RWPE1 (cell line): Measurements from ENCODE around the gene ATF3.

Source experiments
- CTCF ChIA-PET: fragments of 350-600 bp; sonication (Branson Sonifier 250); formaldehyde crosslinking; extraction: SDS; loops from one replicate; lab custom pipeline; 2021; lab: Yijun Ruan, JAX
- POLR2A ChIA-PET: fragments of 400-600 bp; formaldehyde crosslinking; extraction: SDS; loops from one replicate; lab custom pipeline; 2020; ENCODE audit warnings: antibody characterized with exemption; ENCODE audit not compliant: low non-redundant PET; lab: Yijun Ruan, JAX
- DNase-seq: peaks from one replicate; pipeline ENCODE4 v3.0.0; 2012; ENCODE audit warnings: low spot score
- H3K27ac ChIP-seq: fragments of 450-650 bp; 2 replicates; pipeline ENCODE4 v1.5.1; 2017
- TF ChIP-seq, protein P1 (sequence below): fragments of 450-650 bp; conservative IDR thresholded peaks from 2 replicates; pipeline ENCODE4 v1.5.1; 2017; ENCODE audit warnings: low read depth, mild to moderate bottlenecking

The ATF3 gene

DNA sequence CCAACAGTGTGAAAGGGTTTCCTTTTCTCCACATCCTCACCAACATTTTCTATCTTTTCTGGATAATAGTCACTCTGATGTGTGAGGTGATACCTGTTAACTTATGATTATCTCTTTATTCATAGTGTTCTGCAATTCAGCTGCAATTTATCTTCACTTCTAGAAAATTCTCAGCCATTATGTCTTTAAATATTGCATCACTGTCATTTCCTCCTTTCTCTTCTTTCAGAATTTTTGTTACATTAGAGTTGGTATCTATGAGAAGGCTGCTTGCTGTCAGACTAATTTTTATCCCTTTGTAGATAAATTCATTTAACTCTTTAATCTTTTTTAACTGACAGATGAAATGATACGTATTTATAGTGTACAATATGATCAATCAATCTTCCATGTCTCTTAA, 30.5 kb upstream of the ATF3 start:
- ChIA-PET CTCF (interaction anchor here (0.5 to 0.6 kb wide), 2 partner anchors 148 to 515 kb away, joined by 3 to 6 read pairs; no protein-coding TSS in a partner anchor), POLR2A (no interaction called here)
- DNase-seq: no peak
- TF ChIP-seq, protein P1, sequence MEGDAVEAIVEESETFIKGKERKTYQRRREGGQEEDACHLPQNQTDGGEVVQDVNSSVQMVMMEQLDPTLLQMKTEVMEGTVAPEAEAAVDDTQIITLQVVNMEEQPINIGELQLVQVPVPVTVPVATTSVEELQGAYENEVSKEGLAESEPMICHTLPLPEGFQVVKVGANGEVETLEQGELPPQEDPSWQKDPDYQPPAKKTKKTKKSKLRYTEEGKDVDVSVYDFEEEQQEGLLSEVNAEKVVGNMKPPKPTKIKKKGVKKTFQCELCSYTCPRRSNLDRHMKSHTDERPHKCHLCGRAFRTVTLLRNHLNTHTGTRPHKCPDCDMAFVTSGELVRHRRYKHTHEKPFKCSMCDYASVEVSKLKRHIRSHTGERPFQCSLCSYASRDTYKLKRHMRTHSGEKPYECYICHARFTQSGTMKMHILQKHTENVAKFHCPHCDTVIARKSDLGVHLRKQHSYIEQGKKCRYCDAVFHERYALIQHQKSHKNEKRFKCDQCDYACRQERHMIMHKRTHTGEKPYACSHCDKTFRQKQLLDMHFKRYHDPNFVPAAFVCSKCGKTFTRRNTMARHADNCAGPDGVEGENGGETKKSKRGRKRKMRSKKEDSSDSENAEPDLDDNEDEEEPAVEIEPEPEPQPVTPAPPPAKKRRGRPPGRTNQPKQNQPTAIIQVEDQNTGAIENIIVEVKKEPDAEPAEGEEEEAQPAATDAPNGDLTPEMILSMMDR: no peak
- H3K27ac ChIP-seq: no peak overlapping the region

DNA sequence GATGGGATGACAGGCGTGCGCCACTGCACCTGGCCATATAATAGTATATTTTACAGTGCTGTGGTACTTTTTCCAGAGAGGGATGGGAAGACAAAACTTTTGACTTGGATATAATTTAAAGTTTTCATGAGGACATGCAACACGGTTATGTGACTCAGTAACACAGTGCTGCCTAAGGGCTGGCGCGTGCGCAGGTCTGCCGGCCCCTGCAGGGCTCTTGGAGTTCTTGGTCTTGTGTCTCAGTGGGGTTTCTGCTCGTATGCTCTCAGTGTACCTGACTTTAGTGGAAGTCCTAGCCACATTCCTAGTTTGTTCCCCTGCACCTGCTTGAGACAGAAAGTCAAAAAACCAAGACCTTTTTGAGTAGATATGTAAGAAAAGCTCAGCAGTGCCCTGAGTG, 27.5 kb upstream of the ATF3 start:
- no peak for DNase-seq
- H3K27ac ChIP-seq: no peak overlapping the region
- ChIA-PET CTCF (no interaction called here), POLR2A (no interaction called here)
- TF ChIP-seq, protein P1: no peak

DNA sequence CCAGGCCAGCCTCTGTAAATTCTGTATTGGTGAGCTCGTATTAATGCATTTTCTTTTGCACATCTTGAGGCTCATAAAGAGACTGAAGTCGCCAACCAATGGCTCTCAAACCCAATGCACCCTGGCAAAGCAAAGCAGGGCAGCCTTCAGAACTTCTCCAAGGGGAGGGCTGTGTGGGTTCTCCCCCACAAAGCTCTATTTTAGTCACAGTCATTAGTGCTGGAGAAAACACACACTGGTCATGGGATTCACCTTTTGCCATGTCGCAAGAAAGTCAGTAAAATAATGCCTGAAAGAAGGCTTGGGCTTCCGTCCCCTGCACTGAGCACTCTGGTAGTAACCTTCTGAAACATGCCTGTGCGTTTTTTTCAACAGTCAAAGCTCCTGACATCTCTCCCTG, 26.3 kb upstream of the ATF3 start:
- DNase-seq: no peak
- ChIA-PET CTCF (interaction anchor here (0.6 to 1.2 kb wide), 2 partner anchors 83 to 124 kb away, joined by 3 to 4 read pairs; no protein-coding TSS in a partner anchor), POLR2A (no interaction called here)
- H3K27ac ChIP-seq: no peak overlapping the region
- TF ChIP-seq, protein P1: no peak

DNA sequence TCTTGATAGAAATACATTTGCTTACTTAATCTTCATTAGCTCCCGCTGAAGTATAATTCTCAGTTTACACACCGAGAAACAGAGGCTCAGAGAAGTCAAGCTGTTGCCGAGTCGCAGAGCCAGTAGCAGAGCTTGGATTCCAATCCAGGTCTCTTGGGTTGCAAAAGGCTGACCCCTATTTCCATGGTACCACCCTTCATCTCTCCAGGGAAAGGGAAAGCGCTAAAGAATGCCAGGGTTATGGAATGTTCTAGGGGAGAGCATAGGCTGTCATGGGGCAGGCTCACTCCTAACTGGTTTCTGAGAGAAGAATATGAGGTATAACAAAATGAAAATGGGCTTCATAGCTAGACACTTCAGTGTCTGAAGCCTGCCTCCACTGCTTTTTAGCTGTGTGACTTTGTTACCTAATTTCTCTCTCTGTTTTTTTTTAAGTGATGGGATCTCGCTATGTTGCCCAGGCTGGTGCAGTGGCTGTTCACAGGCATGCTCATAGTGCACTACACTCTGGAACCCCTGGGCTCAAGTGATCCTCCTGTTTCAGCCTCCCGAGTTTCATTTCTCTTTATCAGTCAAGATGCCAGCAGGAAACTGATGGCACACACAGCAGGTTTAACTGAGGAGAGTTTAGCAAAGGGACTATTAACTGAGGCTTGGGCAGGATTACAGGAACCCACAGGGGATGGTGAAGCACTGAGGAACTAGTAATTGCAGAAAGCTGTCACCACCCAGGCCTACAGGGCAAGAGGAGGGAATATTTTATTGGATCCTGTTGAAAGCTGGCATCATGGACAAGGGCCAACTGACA, 25.5 kb upstream of the ATF3 start:
- POLR2A ChIA-PET: no interaction called here
- no peak for DNase-seq
- H3K27ac ChIP-seq: no peak overlapping the region
- TF ChIP-seq, protein P1: no peak
- CTCF ChIA-PET: interaction anchor here (0.6 to 1.2 kb wide), 3 partner anchors 82 to 295 kb away, joined by 3 to 4 read pairs (median 3); no protein-coding TSS in a partner anchor

DNA sequence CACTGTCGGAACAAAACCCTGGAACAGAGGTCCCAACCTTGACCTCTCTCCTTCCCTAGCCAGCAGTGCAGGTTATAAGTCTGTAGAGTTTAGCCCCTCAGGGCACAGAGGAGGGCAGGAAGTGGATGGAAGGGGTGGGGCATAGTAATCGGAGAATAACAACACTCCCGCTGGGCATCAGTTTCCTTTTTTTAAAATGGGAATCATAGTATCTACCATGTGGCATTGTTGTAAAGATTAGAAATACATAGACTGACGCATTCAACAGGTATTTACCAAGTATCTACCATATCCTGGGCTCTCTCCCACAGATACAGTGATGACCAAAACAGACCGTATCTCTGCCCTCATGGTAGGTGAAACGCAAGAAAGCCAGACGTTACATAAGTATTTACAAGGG, 24.9 kb upstream of the ATF3 start:
- H3K27ac ChIP-seq: no peak overlapping the region
- TF ChIP-seq, protein P1: no peak
- ChIA-PET CTCF (no interaction called here), POLR2A (no interaction called here)
- DNase-seq: no peak

DNA sequence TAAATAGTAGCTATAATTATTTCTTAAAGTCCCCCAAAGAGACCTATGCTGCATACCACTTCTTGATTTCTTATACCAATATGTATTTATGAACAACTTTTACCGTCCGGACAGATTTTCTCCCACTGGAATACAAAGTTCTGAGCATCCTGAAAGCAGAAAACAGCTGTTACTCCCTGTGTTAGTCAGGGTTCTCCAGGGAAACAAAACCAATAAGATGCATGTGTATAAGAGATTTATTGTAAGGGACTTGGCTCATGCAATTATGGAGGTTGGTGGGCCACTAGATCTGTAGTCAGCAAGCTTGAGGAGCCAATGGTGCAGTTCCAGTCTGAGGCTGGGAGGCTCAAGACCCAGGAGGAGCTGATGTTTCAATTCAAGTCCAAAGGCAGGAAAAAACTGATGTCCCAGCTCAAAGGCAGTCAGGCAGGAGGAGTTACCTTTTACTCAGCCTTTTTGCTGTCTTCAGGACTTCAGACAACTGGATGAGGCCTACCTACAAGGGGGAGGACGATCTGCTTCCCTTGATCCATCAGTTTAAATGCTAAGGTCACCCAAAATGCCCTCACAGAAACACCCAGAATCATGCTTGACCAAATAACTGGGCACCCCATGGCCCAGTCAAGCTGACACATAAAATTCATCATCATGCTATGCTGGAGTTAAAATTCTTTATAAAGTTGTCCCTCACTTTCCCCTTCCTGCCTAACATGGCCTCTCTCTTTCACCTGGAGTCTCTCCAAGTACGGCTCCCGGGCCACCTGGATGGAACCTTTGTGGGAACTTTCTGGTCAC, 24.3 kb upstream of the ATF3 start:
- ChIA-PET CTCF (interaction anchor here (1.0 kb wide), 1 partner anchor 81 kb away, joined by 3 read pairs; no protein-coding TSS in a partner anchor), POLR2A (no interaction called here)
- TF ChIP-seq, protein P1: no peak
- H3K27ac ChIP-seq: no peak overlapping the region
- DNase-seq: no peak
